Astrocyte (in vitro differentiated cells and primary cell): ENCODE measurements around the gene POLR3F. TPM values are rescaled to one million over a fixed set of nuclear protein-coding genes. Genes with fewer than 3 reads are reported as not detected.

Source experiments
- DNase-seq: peaks from one replicate; pipeline ENCODE4 v3.0.0-alpha.2; 2010; ENCODE audit warnings: low read depth
- FAIRE-seq: peaks from 2 replicates; lab custom pipeline; 2011; peaks lifted over from hg19 to GRCh38; lab: Jason Lieb, UNC
- H2AFZ ChIP-seq: 2 replicates; pipeline ENCODE4 v1.6.0; 2012; ENCODE audit warnings: low read depth, low read length, inconsistent platforms
- H3K27ac ChIP-seq: 2 replicates; pipeline ENCODE4 v1.5.1; 2011; ENCODE audit warnings: low read depth, low read length, inconsistent platforms
- H3K27me3 ChIP-seq: 2 replicates; pipeline ENCODE4 v1.6.0; 2011; ENCODE audit warnings: low read length, inconsistent platforms; ENCODE audit not compliant: insufficient read depth
- H3K36me3 ChIP-seq: 2 replicates; pipeline ENCODE4 v1.5.1; 2011; ENCODE audit warnings: low read length, inconsistent platforms; ENCODE audit not compliant: insufficient read depth
- H3K4me1 ChIP-seq: 2 replicates; pipeline ENCODE4 v1.5.1; 2011; ENCODE audit warnings: low read length, inconsistent platforms; ENCODE audit not compliant: insufficient read depth
- H3K4me2 ChIP-seq: 2 replicates; pipeline ENCODE4 v1.6.0; 2012; ENCODE audit warnings: low read length, inconsistent platforms
- H3K4me3 ChIP-seq: 2 replicates; pipeline ENCODE4 v1.5.1; 2011; ENCODE audit warnings: low read depth, mild to moderate bottlenecking, low read length, inconsistent platforms; ENCODE audit not compliant: insufficient read depth
- H3K79me2 ChIP-seq: 2 replicates; pipeline ENCODE4 v1.6.0; 2012; ENCODE audit warnings: mild to moderate bottlenecking, low read length, inconsistent platforms; ENCODE audit not compliant: insufficient read depth
- H3K9ac ChIP-seq: 2 replicates; pipeline ENCODE4 v1.6.0; 2012; ENCODE audit warnings: mild to moderate bottlenecking, low read length, inconsistent platforms
- H3K9me3 ChIP-seq: 2 replicates; pipeline ENCODE4 v1.5.1; 2012; ENCODE audit warnings: low read depth, mild to moderate bottlenecking, low read length, inconsistent platforms; ENCODE audit not compliant: insufficient read depth
- H4K20me1 ChIP-seq: 2 replicates; pipeline ENCODE4 v1.6.0; 2012; ENCODE audit warnings: low read length, inconsistent platforms; ENCODE audit not compliant: insufficient read depth
- H3K27ac Mint-ChIP-seq: one replicate; pipeline ENCODE4 v1.8.0; 2021; ENCODE audit warnings: mild to moderate bottlenecking, mixed read lengths; ENCODE audit not compliant: unreplicated experiment
- H3K27me3 Mint-ChIP-seq: one replicate; pipeline ENCODE4 v1.8.0; 2021; ENCODE audit warnings: low read depth, mixed read lengths; ENCODE audit not compliant: unreplicated experiment
- H3K36me3 Mint-ChIP-seq: one replicate; pipeline ENCODE4 v1.8.0; 2021; ENCODE audit warnings: low read depth, mixed read lengths; ENCODE audit not compliant: unreplicated experiment
- H3K4me1 Mint-ChIP-seq: one replicate; pipeline ENCODE4 v1.8.0; 2021; ENCODE audit warnings: low read depth, mixed read lengths; ENCODE audit not compliant: unreplicated experiment
- H3K4me3 Mint-ChIP-seq: one replicate; pipeline ENCODE4 v1.8.0; 2021; ENCODE audit warnings: mild to moderate bottlenecking, moderate library complexity, mixed read lengths; ENCODE audit not compliant: unreplicated experiment
- H3K9me3 Mint-ChIP-seq: one replicate; pipeline ENCODE4 v1.8.0; 2021; ENCODE audit warnings: mild to moderate bottlenecking, mixed read lengths; ENCODE audit not compliant: unreplicated experiment
- CTCF ChIP-seq: IDR thresholded peaks from 2 replicates; pipeline ENCODE4 v1.5.1; 2011; ENCODE audit warnings: low read depth, mild to moderate bottlenecking, inconsistent platforms, low read length, moderate library complexity; ENCODE audit not compliant: insufficient read depth
- EZH2 ChIP-seq: IDR thresholded peaks from 2 replicates; pipeline ENCODE4 v1.6.1; 2012; ENCODE audit warnings: mild to moderate bottlenecking, low read length, inconsistent platforms; ENCODE audit not compliant: insufficient read depth
- total RNA-seq: library from RNA; stranded (reverse); gene quantifications from 2 replicates; pipeline ENCODE4 v1.2.1, GENCODE V29; 2021

Gene POLR3F
- total RNA-seq, 1 donor from 2014 or later, result 12.8 TPM

GRCh38 chr20:18431206-18431605, 36.0 kb upstream of the POLR3F start:
- no peaks in the 10 kb centered on the region for H3K4me1 ChIP-seq
- H3K27ac ChIP-seq, result no peak overlapping the region
- Mint-ChIP-seq H3K4me3 (no peak overlapping the region), H3K9me3 (no peaks in the 10 kb centered on the region), H3K4me1 (no peaks in the 10 kb centered on the region), H3K36me3 (no peaks in the 10 kb centered on the region), H3K27ac (no peak overlapping the region), H3K27me3 (no peaks in the 10 kb centered on the region)
- TF ChIP-seq CTCF (no peak), EZH2 (no peak)
- no peaks in the 10 kb centered on the region for H4K20me1 ChIP-seq
- no peak overlapping the region for H3K4me2 ChIP-seq
- H3K9me3 ChIP-seq, result no peaks in the 10 kb centered on the region
- no peak overlapping the region for H3K4me3 ChIP-seq
- no peak overlapping the region for H3K9ac ChIP-seq
- no peak for DNase-seq
- peaks cover 1% of the 10 kb centered on the region for H3K36me3 ChIP-seq
- no peaks in the 10 kb centered on the region for H3K79me2 ChIP-seq
- no peak overlapping the region for H2AFZ ChIP-seq
- no peaks in the 10 kb centered on the region for H3K27me3 ChIP-seq
- no peak for FAIRE-seq

- DNase-seq, result no peak
- Histone ChIP-seq H3K4me3 (no peak overlapping the region), H3K27ac (no peak overlapping the region), H3K9me3 (no peaks in the 10 kb centered on the region), H4K20me1 (no peaks in the 10 kb centered on the region), H3K4me1 (no peaks in the 10 kb centered on the region), H3K79me2 (no peaks in the 10 kb centered on the region), H3K27me3 (no peaks in the 10 kb centered on the region), H3K4me2 (no peak overlapping the region), H3K9ac (no peak overlapping the region), H2AFZ (no peak overlapping the region), H3K36me3 (no peaks in the 10 kb centered on the region)
- Mint-ChIP-seq H3K27ac (no peak overlapping the region), H3K4me1 (no peaks in the 10 kb centered on the region), H3K9me3 (no peaks in the 10 kb centered on the region), H3K27me3 (no peaks in the 10 kb centered on the region), H3K36me3 (no peaks in the 10 kb centered on the region), H3K4me3 (no peak overlapping the region)
- TF ChIP-seq EZH2 (no peak), CTCF (no peak)
- no peak for FAIRE-seq
Measured at GRCh38 chr20:18436847-18437246, 30.3 kb upstream of the POLR3F start.

- no peaks in the 10 kb centered on the region for H3K4me1 ChIP-seq
Measured at GRCh38 chr20:18440403-18440802, 26.8 kb upstream of the POLR3F start.

More at GRCh38 chr20:18440403-18440802, 26.8 kb upstream of the POLR3F start:
- H3K27me3 ChIP-seq, result no peaks in the 10 kb centered on the region
- no peaks in the 10 kb centered on the region for H4K20me1 ChIP-seq
- Mint-ChIP-seq H3K27me3 (no peaks in the 10 kb centered on the region), H3K9me3 (no peaks in the 10 kb centered on the region), H3K4me3 (no peak overlapping the region), H3K4me1 (peaks cover 4% of the 10 kb centered on the region), H3K36me3 (no peaks in the 10 kb centered on the region), H3K27ac (no peak overlapping the region)
- no peak for FAIRE-seq
- no peak overlapping the region for H3K4me2 ChIP-seq
- no peak for TF ChIP-seq EZH2
- TF ChIP-seq CTCF, result no peak
- H3K4me3 ChIP-seq, result no peak overlapping the region
- H2AFZ ChIP-seq, result no peak overlapping the region
- no peak for DNase-seq
- no peak overlapping the region for H3K27ac ChIP-seq
- no peak overlapping the region for H3K9ac ChIP-seq
- no peaks in the 10 kb centered on the region for H3K36me3 ChIP-seq
- no peaks in the 10 kb centered on the region for H3K79me2 ChIP-seq
- H3K9me3 ChIP-seq, result no peaks in the 10 kb centered on the region
